ENCODE measurements around the gene NTMT2.

DNA sequence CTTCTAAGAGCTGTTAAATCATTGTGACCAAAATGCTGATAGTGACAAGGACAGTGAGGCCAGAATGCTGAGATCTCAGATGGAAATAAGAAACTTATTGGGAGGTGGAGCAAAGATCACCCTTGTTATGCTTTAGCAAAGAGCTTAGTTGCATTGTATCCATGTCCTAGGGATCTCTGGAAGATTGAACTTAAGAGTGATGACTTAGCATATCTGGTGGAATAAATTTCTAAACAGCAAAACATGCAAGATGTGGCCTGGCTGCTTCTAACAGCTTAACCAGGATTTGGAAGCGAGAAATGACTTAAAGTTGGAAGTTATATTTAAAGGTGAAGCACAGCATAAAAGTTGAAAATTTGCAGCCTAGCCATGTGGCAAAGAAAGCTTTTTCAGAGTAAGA is 7.7 kb downstream of the NTMT2 start:
- TF ChIP-seq, protein P1, sequence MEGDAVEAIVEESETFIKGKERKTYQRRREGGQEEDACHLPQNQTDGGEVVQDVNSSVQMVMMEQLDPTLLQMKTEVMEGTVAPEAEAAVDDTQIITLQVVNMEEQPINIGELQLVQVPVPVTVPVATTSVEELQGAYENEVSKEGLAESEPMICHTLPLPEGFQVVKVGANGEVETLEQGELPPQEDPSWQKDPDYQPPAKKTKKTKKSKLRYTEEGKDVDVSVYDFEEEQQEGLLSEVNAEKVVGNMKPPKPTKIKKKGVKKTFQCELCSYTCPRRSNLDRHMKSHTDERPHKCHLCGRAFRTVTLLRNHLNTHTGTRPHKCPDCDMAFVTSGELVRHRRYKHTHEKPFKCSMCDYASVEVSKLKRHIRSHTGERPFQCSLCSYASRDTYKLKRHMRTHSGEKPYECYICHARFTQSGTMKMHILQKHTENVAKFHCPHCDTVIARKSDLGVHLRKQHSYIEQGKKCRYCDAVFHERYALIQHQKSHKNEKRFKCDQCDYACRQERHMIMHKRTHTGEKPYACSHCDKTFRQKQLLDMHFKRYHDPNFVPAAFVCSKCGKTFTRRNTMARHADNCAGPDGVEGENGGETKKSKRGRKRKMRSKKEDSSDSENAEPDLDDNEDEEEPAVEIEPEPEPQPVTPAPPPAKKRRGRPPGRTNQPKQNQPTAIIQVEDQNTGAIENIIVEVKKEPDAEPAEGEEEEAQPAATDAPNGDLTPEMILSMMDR (IDR thresholded peaks at IDR 0.05), result no peak
- TF ChIP-seq EZH2 (IDR thresholded peaks at IDR 0.05), result no peak
- no peak for TF ChIP-seq EZH2phosphoT487 (IDR thresholded peaks at IDR 0.05)

Data from neural progenitor cell (in vitro differentiated cells).